CD4-positive, alpha-beta T cell treated with Interleukin-6 at 100 ng/mL for 8 hours (primary cell): Measurements from ENCODE around the gene CEP85L.

Experiments
- DNase-seq: peaks from one replicate; pipeline ENCODE4 v3.0.0-alpha.2; 2020; ENCODE audit warnings: mixed read lengths, low spot score

Gene CEP85L

DNA sequence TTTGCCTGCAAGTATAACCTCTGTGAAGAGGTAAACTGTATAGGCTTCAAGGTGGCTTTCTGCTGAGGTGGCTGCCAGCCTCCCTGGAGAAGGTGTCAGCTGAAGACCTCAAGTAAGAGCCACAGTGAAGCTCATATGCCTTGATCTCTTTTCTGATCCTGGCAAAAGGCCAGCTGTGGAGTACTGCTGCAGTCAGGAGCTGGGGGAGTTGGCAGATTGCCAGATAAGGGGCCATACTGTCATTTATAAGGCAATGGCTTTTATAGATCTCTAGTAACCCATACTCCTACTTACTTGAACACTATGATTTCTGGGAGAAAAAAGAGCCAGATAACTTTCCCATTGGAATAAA, 8.8 kb upstream of the CEP85L start:
- peak; percentile 72 for DNase-seq

DNA sequence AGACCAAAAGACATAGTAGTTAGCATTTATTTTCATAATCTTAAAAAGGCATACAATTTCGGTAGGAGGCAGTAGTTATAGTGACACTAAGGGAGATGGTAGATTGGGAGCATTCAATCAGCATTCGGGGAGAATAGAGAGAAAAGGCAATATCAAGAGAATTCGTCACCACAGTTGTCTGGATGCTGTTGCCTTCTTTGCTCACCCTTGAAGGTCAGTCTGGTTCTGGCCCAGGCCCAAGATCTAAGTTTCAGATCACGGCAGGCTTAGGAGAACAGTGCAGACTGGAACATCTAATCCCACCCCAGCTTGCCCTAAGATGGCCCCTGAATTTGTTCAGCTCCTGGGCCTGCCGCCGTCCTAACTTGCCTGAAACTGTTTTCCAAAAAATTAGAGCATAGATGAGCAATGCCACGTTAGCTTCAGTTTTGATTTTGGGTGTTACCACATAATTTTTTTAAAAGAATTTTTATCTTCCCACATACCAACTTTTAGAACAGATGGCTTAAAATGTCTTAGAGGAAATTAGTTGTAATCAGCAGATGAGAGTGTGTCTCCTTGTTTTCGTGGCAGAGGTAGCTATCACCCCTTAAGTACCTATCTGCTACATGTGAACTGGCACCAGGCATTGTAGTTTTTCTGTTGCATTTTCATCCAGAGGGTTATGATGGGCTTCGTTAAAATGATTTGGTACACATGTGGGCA, 8.3 kb upstream of the CEP85L start:
- DNase-seq = no peak

DNA sequence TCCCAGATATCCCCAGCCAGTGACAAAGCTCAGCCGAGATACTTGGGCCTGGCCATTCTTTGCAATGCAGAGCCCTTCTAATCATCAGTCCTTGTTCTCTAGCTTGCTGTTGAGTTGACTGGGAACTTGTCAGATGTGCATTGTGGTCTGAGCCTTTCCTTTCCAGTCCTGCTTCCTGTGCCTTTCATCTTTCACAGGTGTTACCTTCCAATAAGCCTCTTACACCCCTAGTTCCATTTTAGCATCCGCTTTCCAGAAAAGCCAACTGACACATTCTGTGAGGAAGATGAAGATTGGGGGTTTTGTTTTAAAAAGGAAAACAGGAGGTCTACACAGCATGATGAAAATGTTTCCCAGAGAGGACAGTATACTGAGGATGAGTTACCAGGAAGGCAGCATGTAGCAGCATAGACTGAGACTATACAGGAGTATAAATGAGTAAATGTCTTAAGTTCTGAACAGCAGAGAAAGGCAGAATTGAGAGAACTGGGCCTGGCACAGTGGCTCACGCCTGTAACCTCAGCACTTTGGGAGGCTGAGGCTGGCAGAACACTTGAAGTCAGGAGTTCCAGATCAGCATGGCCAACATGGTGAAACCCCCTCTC, 5.6 kb upstream of the CEP85L start:
- peak; percentile 61 for DNase-seq

DNA sequence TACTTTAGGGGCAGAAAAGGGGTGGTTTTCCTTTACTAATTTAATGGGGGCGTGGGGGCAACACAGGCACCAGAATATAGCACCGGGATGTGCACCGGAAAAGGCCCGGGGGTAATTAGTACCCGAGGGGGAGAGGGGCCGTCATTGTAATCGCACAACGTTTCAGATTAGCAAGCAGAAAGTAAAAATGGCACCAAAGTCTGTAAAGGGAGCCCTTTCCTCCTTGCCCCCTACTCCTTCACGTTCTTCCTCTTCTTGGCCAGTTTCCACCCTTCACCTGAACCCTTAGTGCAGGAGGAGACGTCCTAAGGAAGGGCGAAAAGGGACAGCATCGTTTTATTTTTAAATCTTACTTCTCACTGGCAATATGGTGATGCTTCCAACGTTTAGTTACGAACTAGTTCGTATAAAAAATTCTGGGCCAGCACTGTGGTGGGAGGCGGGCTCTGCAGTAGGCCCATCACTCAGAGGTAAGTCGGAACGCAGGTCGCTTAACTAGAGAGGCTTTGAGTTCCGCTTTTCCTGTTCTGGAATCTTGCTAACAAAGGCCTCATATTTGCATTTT, 742 bp upstream of the CEP85L start:
- DNase-seq = no peak

DNA sequence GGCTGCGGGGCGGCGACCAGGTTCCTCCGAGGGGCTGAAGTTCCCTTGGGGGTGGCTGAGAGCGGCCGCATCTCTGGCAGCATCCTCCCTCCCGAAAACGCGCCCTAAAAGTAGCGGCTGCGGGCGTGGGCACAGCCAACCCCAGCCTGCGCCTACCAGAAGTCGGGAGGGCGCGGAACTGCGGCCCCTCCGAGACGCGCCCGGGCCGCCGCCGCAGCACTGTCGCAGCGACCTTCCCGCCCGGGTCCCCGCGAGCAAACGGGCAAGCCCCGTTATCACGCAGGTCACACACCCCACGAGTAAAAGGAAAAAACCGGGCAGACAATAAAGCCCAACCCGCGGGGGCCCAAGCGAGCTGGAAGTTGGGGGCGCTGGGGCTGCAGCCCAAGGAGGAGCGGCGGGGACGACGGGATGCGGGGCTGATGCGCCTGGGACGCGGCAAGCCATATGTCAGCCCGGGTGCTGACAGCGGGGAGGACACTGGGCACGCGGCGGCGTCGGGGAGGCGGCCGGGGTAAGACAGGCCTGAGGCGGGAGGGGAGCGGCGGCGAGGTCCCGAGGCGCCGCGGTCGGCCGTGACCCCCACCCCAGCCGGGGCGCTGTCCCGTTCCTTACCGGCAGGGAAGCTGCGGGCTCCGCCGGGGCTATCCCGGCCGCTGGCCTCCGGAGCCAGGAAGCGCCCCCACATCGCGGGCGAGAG, 659 bp downstream of the CEP85L start:
- peak; percentile 18 for DNase-seq

DNA sequence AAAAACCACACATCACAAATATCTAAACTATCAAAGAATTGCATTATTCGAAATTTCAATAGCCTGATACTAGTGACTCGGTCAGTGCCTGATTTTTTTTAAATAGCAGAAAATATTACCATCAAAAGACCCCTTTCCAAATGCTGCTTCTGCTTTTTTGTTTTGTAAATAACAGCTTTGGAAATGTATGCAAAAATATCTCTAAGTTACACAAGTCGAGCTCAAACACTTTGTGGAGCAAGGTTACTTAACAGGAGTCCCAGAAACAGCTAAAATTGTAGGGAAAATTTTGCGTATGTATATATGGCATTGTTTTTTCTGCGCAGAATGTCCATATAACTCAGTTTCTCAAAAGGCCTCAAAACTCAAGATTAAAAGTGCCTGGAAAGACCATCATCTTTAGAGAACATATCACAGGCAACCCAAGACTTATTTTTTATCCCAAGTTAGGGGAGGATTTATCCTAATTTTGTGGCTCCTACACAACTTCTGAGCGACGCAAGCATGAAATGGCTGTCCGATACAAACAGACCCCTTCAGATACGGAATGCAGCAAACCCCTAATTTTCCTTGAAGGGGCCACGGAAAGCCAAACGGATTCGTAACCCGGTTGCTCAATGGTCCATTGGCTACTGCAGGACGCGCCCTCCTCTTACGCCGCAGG, 1.3 kb downstream of the CEP85L start:
- no peak for DNase-seq

DNA sequence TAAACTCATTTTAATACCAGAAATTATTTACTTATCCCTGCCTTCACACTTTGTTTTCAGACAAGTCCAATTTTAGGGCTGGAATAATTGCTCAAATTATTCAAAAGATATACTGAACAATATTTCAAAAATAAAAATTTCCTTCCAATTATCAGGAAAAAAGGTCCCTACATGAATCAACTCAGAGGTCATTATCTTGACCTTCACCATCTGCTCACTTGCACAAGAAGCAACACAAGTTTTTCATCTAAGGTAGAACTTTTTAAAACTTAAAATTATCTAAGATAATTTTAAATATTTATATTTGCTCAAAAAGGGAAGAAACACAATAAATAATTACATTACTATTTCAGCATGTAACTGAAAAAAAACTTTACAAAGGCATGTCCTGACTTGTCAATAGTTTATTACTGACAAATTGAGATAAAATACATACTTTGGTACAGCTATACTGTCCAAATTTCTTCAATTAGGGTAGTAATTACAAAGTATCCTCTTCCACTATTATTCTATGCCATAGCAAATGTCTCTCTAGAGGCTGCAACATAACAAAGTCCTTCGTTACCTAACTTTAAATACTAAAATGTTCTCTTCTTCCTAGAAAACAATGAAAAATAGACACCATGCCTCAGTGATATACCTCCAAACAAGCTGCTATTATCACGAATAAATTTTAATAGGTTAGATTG, 2.4 kb downstream of the CEP85L start:
- no peak for DNase-seq

DNA sequence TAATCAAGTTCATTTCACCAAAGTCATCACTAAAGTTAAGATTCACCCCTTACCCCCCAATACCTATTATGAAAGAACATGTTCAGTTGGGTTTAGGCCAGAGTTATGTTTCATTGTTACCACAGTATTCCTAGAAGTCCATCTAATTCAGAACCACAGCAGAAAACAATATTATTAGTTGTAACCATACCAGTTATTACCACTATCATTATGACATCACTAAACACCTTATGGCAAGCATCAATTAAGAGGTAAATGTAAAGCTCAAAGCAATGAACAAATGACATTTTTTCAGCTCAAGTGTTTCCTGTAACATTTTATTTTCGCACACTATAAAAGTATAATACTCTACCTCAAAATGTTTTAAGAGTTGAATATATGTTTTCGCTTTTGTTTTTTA, 4.4 kb downstream of the CEP85L start:
- DNase-seq = no peak

DNA sequence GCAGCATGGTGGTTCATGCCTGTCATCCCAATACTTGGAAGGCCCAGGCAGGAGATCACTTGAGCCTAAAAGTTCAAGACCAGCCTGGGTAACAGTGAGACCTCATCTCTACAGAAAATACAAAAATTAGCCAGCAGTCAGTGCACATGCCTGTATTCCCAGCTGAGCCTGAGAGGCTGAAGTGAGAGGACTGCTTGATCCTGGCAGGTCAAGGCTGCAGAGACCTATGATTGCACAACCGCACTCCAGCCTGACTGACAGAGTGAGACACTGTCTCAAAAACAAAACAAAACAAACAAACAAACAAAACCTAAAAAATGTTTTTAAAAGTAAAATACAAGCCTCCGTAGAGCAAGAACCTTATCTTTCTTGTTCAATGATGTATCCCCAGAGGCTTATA, 6.0 kb downstream of the CEP85L start:
- DNase-seq = no peak

DNA sequence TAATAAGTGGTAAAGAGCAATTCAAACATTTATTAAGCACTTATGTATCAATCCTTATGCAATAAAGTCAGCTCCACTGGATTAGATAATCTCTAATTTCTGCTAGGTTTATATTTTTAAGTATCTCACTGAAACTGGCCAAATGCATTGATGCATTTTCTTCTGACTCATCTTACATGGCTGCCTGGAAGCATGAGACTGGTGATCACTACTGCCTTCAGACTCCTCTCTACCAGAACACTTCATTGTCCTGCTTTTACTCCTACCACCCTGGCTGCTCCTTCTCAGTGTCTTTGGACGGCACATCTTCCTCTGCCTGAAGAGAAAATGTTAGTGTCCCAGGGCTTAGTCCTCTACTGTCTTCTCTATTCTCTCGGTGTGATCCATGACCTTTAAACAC, 7.4 kb downstream of the CEP85L start:
- DNase-seq = no peak

DNA sequence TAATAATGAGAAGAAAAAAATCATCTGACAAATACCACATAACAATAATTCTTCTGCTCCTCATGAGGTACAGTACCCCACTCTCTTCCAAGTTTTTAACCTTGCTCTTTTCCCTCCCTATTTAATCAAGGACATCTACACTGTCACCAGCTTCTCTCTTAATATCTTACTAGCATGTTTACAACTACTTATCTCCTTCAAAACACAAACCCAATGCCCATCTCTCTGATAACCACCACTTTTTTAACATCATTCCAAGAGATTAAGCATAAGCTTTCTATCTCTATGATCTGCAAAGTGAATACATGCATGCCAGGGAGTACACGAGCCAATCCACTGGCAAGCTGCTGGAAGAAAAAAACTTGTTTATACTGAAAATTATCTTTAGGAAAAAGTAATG, 10.3 kb downstream of the CEP85L start:
- DNase-seq = no peak

DNA sequence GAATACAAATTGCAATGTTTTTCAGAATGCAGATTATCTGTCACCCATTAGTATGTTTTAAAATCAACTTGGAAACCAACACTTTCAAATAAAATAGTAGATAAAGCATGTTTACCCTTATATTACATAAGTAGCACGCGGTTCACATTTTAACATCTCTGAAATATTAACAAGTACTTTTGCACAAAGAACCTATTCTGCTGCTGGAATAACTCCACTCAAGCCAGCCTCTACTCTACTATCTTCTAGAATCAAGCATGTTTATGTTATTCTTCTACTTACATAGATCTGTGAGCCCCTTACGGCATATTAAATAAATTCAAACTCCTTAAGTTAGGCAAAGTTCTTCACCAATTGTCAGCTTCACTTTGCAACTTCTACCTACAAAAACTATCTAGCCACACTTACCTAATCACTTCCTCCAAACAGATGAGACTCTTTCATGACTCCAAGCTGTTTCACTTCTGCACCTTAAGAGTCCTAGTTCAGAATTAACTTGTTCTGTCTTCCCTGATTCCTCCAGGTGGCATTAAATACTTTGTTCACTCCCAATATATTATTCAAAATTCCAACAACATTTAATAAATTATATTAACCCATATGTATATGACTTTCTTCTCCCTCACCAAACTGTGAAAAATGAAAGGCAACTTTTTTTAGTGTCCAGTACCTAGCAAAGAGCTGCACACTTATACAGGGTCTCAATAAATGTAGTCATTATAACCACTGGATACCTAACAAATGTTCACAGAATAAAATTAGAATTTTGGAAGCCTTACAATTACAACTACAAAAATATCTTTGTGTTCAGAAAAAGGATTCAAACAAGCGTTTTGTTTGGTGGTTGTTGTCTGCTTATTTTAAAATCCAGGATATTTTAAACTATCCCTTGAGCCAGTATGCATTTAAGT, 12.1 kb downstream of the CEP85L start:
- DNase-seq = no peak

DNA sequence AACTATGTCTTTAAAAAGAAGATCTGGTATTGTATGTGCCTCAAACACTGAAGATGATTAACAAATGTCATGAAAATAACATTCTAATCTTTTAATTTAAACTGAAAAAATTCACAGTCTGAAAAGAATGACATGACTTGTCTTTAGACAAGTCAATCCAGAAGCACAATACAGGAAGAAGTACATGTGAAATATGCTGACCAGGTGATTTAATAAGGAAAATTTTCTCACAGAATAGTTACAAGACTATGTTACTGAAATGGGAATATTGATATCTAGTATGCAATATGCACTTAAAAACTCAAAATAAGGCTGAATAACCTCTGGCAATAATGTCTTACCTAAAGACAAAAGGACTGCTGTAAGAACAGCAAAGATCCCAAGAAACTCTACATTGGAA, 13.1 kb downstream of the CEP85L start:
- DNase-seq = no peak

DNA sequence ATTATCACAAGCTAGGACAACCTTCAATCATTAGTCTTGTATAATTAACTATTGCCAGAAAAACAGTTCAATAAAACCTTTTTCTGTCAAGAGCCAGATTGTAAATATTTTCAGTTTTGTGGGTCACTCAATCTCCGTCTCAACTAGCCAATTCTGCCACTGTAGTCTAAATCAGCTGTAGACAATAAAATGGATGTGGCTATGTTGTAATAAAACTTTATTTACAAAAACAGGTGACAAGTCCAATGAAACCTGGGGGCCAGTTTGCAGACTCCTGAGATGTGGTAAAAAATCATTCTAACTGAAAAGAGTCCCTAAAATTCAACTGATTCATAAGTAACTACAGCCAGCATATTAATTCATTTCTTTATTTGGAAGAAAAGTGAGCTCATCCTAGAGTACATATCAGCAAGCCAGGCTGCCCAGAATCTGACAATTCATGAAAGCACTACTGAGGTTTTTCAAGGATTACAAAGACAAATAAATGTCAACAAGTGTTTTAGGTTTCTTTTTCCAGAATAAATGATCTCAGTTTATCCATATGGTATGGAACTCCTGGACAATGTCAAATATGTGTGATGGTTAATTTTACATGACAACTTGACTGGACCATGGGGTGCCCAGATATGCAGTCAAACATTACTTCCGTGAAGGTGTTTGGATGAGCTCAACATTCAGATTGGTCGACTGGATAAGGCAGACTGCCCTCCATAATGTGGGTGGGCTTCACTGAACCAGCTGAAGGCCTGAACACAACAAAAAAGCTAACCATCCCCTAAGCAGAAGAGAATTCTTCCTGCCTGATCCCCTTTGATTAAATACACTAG, 15.3 kb downstream of the CEP85L start:
- DNase-seq = no peak

DNA sequence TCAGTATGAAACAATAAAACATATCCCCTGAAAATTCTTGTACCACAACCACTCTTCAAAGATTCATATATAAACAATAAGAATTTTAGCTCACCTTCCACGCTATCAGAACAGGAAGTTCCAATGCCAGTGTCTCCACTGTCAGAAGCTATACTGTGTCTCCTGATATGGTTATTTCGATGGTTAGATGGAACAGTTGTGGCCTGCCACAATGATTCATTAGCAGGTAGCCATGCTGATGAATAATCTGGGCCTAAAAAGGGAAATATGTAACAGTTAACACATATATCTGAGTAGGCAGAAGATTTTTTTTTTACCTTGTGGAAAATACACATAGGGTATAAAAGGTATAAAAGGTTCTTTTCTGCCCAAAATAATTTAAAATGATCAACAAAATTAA, 19.0 kb downstream of the CEP85L start:
- no peak for DNase-seq

DNA sequence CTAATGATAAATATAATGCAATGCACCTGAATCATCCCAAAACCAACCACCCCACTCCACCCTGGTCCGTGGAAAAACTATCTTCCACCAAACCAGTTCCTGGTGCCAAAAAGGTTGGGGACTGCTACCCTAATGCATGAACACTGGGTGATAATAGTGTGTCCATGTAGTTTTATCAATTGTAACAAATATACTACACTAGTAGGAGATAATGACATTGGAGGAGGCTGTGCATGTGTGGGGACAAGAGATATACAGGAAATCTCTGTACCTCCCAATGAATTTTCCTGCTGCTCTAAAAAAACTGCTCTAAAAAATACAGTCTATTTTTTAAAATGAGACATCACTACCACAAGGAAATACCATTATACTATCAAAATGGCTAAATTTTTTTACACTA, 20.5 kb downstream of the CEP85L start:
- DNase-seq = no peak

DNA sequence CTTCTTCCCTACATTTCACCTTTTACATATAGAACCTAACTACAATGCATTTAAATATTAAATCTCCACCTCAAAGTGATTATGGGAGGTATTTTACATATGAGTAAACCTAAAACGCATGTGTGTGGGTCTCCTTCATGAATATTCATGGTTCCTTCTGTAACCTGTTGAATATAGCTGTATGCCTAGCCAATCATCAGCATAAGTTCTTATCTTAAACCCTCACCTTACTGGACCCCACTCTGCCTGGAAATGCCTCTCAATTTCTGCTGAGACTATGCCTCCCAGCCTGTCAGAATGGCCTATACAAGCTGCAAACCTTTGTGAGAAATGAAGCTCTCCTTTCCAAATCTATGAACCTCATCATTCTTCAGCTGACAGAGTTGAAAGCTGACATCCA, 21.3 kb downstream of the CEP85L start:
- DNase-seq = no peak

DNA sequence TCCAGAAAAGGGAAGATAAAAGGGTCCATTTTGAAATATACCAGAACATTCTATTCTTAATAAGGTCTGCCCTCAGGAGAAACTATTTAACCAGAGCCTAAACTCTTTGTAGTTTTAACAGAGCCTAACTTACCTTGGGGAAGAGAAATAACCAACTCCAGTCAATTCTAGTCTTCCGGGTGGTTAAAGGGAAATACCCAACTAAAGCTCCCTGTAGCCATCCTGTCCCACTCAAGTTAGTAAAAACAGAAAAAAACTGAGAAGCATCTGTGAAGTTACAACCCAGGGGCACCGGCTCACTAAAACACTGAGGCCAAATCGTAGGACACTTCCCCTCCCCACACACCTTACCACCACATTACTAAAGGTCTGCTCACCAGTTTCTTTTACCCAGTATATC, 23.7 kb downstream of the CEP85L start:
- DNase-seq = no peak

DNA sequence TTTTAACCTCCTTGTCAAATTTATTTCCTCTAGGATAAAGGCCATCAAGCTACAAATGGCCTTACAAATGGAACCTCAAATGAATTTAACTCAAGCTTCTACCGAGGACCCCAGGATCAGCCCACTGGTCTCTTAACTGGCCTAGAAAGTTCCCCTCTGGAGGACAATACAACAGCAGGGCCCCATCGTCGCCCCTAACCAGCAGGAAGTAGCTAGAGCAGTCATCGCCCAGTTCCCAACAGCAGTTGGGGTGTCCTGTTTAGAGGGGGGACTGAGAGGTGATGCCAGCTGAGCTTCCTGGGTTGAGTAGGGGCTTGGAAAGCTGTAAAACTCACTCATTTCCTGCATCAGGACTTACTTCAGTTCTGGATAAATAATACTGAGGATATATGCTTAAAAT, 25.6 kb downstream of the CEP85L start:
- DNase-seq = no peak

DNA sequence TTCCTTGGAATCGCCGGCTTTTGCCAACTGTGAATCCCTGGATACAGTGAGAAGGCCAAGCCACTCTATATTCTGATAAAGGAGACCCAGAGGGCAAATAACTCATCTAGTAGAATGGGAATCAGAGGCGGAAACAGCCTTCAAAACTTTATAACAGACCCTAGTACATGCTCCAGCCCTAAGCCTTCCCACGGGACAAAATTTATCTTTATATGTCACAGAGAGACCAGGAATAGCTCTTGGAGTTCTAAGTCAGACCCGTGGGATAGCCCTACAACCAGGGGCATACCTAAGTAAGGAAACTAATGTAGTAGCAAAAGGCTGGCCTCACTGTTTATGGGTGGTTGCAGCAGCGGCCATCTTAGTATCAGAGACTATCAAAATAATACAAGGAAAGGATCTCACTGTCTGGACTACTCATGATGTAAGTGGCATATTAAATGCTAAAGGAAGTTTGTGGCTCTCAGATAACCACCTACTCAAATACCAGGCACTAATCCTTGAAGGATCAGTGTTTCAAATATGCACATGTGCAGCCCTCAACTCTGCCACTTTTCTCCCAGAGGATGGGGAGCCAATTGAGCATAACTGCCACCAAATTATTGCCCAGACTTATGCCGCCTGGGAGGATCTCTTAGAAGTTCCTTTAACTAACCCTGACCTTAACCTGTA, 29.5 kb downstream of the CEP85L start:
- DNase-seq = no peak
